HL-60 (cell line): Measurements from ENCODE around the gene RETN.
A peak's percentile ranks its signal among the peaks of the same experiment; 100 is the strongest.
"Not testable (repeated sequence)": the region's sequence is repeated elsewhere in the genome, so short reads cannot be mapped to it uniquely, and the experiment has no call there.

Experiments
- DNase-seq, 2 experiments: peaks; one replicate each; pipeline ENCODE4 v3.0.0-alpha.2; 2010 to 2020; ENCODE audit warnings: low read depth in 1 of 2, low spot score in 1 of 2
- H3K27ac ChIP-seq: fragments of 250-450 bp; sonication (Bioruptor Pico); replicated peaks from 2 replicates; pipeline ENCODE4 v1.5.1; 2020; ENCODE audit warnings: mild to moderate bottlenecking, moderate library complexity
- H3K27me3 ChIP-seq: fragments of 250-450 bp; sonication (Bioruptor Pico); 2 replicates; pipeline ENCODE4 v1.5.1; 2021; ENCODE audit warnings: mild to moderate bottlenecking, moderate library complexity; ENCODE audit not compliant: insufficient read depth, poor library complexity, severe bottlenecking
- H3K4me3 ChIP-seq: replicated peaks from 2 replicates; pipeline ENCODE4 v1.5.1; 2011; ENCODE audit warnings: mild to moderate bottlenecking, control low read depth, low read length; ENCODE audit not compliant: insufficient read depth
- CTCF ChIP-seq: IDR thresholded peaks from one replicate; pipeline ENCODE4 v1.5.1; 2011; ENCODE audit warnings: low read length, control low read depth, inconsistent platforms; ENCODE audit not compliant: insufficient read depth
- GABPA ChIP-seq: IDR thresholded peaks from 2 replicates; pipeline ENCODE4 v1.6.1; 2012; ENCODE audit warnings: low read depth
- POLR2AphosphoS5 ChIP-seq: IDR thresholded peaks from 2 replicates; pipeline ENCODE4 v1.6.1; 2012; ENCODE audit warnings: low read depth
- REST ChIP-seq: IDR thresholded peaks from 2 replicates; pipeline ENCODE4 v1.6.1; 2012; ENCODE audit warnings: low read depth; ENCODE audit not compliant: insufficient replicate concordance
- SPI1 ChIP-seq: IDR thresholded peaks from 2 replicates; pipeline ENCODE4 v1.6.1; 2012; ENCODE audit warnings: low read depth, mild to moderate bottlenecking, borderline replicate concordance

RETN gene

GRCh38 chr19:7641290-7642276 is 27.3 kb upstream of the RETN start:
- DNase-seq, result no peak
- H3K4me3 ChIP-seq, result no peak overlapping the region
- H3K27me3 ChIP-seq, result no peaks in the 10 kb centered on the region
- TF ChIP-seq GABPA, result no peak
- 0 out of 2 replicates have a peak, but pooled peaks have one; percentile 32 for TF ChIP-seq POLR2AphosphoS5
- TF ChIP-seq SPI1, result no peak
- TF ChIP-seq CTCF, result no peak
- no peak for TF ChIP-seq REST
- H3K27ac ChIP-seq, result no peak overlapping the region

GRCh38 chr19:7642295-7643030 is 26.4 kb upstream of the RETN start:
- Histone ChIP-seq H3K27me3 (no peaks in the 10 kb centered on the region), H3K4me3 (no peak overlapping the region), H3K27ac (no peak overlapping the region)
- no peak for TF ChIP-seq POLR2AphosphoS5
- no peak for TF ChIP-seq CTCF
- TF ChIP-seq SPI1, result no peak
- DNase-seq, result no peak

- Histone ChIP-seq H3K4me3 (no peak overlapping the region), H3K27ac (no peak overlapping the region), H3K27me3 (no peaks in the 10 kb centered on the region)
- no peak for DNase-seq
- TF ChIP-seq POLR2AphosphoS5 (no peak), GABPA (no peak), REST (no peak), CTCF (no peak), SPI1 (no peak)
Observed at GRCh38 chr19:7643031-7643415, 25.8 kb upstream of the RETN start.

- not testable (repeated sequence) for H3K4me3 ChIP-seq, H3K27me3 ChIP-seq
- H3K27ac ChIP-seq, result peak overlapping the region; percentile 90
- DNase-seq, result peak; percentile 32 to 74
Observed at GRCh38 chr19:7643629-7644549, 25.0 kb upstream of the RETN start.
